ENCODE results near the gene NCR2.

The NCR2 gene

GRCh38 chr6:41331401-41332150 lies 3.8 kb upstream of the NCR2 start:
- DNase-seq (ENCODE audit: low spot score), result no peak

DNA sequence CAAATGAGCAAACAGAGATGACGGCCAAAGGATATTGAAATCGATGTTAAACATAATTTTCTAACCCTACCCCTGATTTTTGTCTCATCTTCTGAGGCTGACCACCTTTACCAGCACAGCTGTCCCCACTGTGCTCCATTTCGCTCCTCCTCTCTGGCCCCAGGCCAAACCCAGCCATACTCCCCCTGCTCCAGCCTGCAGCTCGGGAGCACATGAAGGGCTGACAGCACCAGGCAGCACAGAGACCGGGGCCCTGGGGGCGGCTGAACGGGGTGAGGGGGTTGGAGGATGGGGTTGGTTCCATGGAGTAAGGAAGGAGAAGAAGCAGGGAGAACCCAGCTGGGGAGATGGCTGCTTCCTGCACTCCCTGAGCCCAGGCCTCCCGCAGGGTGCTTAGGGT lies 3.2 kb upstream of the NCR2 start:
- DNase-seq (ENCODE audit: low spot score), result no peak

GRCh38 chr6:41332842-41333736 lies 2.3 kb upstream of the NCR2 start:
- no peak for DNase-seq (ENCODE audit: low spot score)

DNA sequence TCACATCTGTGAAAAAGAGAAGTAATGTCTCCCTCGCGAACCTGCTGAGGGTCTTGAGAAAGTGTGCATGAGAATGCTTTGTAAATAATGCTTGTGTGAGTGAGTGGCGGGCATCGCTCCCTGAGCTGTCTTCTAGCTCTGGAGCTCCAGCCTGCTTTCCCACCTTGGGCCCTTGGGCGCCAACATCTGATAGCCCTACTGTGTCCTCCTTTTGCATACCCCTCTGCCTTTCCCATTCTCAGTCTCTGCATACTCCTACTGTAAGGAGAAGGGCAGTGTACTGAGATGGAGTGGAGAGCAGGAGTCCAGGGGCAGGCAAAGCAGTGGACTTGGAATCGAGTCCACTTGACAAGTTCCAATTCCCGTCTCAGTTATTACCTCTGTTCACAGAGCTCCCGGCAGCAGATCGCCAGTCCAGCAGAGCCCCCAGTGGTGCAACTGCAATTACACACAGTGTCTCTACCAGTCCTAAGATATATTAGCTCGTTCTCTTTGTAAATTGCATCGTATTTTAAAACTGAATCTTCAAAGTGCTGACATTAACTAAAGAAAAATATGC lies 847 bp upstream of the NCR2 start:
- peak; percentile 12 for DNase-seq (ENCODE audit: low spot score)

DNA sequence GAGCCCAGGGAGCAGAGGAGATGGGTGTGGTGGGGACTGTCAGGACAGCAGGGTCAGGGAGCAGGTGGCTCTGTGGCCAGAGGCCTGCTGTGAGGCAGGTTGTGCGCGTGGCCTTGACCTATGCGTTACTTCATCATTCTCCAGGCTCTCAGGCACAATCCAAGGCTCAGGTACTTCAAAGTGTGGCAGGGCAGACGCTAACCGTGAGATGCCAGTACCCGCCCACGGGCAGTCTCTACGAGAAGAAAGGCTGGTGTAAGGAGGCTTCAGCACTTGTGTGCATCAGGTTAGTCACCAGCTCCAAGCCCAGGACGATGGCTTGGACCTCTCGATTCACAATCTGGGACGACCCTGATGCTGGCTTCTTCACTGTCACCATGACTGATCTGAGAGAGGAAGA lies 535 bp downstream of the NCR2 start:
- no peak for DNase-seq (ENCODE audit: low spot score)

GRCh38 chr6:41336824-41337223 lies 1.4 kb downstream of the NCR2 start:
- DNase-seq (ENCODE audit: low spot score), result no peak

- no peak for DNase-seq (ENCODE audit: low spot score)
Measured at GRCh38 chr6:41337709-41338108, 2.3 kb downstream of the NCR2 start.

DNA sequence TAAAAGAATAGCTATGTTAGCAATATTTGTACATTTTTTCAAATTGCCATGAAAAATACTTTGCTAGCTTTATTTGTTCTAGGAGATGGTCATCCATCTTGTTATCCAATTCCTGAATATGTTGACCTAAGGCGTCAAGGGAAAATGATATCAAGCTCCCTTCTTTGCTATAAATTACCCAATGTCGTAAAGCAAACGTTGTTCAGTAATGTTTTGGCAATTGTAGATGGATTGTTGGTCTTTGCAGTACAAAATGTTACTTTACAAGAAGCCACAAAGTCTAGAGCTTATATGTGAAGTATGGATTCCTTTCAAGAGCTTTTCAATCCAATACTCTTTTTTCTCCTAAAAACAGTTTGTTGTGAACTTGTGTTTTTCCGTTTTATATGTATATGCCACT lies 3.3 kb downstream of the NCR2 start:
- DNase-seq (ENCODE audit: low spot score), result no peak

GRCh38 chr6:41341580-41341979 lies 6.2 kb downstream of the NCR2 start:
- no peak for DNase-seq (ENCODE audit: low spot score)

DNA sequence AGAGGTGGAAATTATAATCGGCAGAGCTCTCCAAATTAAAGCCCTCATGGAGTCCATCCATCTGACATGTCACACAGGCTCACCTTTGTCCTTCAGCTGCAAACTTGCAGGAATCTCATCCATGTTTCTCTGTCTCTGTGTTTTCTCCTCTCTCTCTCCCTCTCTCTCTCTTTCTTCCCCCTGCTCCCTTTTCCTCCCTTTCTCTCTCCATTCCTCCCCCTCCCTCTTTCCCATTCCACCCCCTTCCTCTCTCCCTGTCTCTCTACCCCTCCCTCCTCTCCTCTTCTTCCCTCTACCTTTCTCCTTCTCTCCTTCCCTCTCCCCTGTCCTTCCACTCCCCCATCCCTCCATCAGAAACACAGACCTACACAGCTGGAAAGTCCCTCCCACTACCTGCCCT lies 6.8 kb downstream of the NCR2 start:
- DNase-seq (ENCODE audit: low spot score), result no peak

GRCh38 chr6:41343641-41344187 lies 8.3 kb downstream of the NCR2 start:
- DNase-seq (ENCODE audit: low spot score), result no peak

- DNase-seq (ENCODE audit: low spot score), result no peak
Measured at GRCh38 chr6:41344876-41345275, 9.5 kb downstream of the NCR2 start.

GRCh38 chr6:41345901-41346300 lies 10.5 kb downstream of the NCR2 start:
- no peak for DNase-seq (ENCODE audit: low spot score)

- no peak for DNase-seq (ENCODE audit: low spot score)
Measured at GRCh38 chr6:41346441-41346840, 11.0 kb downstream of the NCR2 start.

- DNase-seq (ENCODE audit: low spot score), result no peak
Measured at GRCh38 chr6:41347378-41348050, 12.1 kb downstream of the NCR2 start.

- no peak for DNase-seq (ENCODE audit: low spot score)
Measured at GRCh38 chr6:41348934-41349333, 13.5 kb downstream of the NCR2 start.

DNA sequence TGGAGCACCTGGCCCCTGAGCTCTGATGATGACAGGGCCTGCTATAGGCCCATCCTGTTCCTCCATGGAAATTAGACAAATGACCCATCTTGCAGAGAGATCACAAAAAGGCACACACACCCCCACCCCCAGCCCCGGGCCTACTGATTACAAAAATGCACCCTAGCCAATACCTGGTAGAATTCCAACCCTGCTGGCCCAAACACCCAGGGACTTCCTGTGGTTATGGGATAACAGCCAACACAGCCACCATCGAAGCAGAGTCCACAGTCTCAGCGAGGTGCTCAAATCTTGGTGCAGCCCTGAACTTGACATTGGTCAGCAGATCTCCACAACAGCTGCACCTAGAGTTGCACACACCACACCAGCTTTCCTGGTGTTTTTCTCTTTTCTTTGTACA lies 17.0 kb downstream of the NCR2 start:
- DNase-seq (ENCODE audit: low spot score), result no peak

- DNase-seq (ENCODE audit: low spot score), result no peak
Measured at GRCh38 chr6:41352907-41353306, 17.5 kb downstream of the NCR2 start.

DNA sequence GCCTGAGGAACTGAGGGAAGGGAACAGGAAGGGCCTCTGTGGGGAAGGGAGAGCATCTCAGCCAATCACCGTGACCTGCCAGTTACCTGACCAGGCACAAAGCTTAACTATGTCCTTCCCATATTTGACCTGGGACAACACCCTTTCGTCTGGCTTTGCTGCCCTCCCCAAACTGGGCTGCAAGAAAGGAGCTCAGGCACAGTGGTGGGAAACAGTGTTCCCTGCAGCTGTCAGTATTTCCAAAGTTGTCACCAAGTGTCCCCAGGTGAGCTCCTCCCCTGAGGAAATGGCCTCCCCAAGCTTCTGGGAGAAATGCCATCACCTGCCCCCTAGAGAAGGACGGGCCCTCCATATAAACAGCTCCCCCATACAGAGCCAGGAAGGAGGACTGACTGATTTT lies 17.9 kb downstream of the NCR2 start:
- DNase-seq (ENCODE audit: low spot score), result no peak

DNA sequence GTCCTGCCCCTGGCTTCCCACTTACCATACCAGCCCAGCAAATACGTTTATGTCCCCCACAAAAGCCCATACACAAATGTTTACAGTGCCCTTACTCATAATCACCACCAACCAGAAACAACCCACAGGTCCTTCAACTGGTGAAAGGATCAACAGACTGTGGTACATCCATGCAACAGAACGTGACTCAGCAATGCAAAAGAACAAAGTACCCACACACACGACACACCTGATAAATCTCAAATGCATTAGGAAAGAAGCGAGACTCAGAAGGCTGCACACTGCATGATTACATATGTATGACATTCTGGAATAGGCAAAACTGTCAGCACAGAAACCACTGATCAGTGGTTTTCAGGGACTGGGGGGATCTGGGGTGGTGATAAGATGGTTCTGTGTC lies 20.5 kb downstream of the NCR2 start:
- no peak for DNase-seq (ENCODE audit: low spot score)

GRCh38 chr6:41356825-41357224 lies 21.4 kb downstream of the NCR2 start:
- DNase-seq (ENCODE audit: low spot score), result no peak

GRCh38 chr6:41358503-41358902 lies 23.1 kb downstream of the NCR2 start:
- no peak for DNase-seq (ENCODE audit: low spot score)
